CD4-positive, alpha-beta T cell treated with Interleukin-15 for 4 hours (primary cell): ENCODE data around the gene SHLD1.

ENCODE experiments used
- DNase-seq: peaks from one replicate; pipeline ENCODE4 v3.0.0-alpha.2; 2020; ENCODE audit warnings: low spot score

Gene SHLD1

DNA sequence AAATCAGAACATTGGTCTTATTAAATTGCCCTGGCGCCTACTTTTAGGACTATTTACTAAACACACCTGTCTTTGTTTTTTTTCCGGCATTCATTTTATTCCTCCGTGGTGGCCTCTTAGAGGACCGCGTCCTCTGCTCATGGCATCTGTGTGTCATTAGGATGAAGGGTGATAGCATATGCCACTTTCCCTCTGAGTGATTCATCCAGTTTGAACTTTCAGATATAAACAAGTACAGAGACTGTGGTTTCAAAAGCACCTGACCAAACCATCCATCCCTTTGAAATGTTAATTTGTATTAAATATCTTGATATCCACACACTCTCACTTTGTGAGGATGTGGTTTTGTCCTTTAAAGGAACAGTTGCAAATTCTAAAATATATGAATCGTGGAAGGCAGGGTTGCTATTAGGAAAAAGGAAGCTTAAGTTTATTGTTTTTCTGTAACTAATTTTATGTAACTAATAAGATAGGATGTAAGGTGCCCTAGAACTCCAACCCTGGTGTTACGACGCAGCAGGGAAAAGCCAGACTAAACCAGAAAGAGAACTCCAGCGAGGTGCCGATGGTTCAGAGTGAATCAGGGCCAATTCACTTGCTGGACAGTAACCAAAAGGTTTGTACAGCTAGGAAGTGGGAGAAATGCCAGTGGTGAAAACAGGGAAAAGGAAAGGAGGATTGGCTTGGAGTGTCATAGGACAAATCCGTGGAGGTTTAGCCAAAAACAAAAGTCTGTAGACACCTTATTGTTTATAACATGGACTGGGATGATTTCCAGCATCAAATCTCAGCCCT is 98.7 kb downstream of the SHLD1 start:
- DNase-seq, result peak; percentile 61

GRCh38 chr20:5855939-5856338 is 105.7 kb downstream of the SHLD1 start:
- no peak for DNase-seq

DNA sequence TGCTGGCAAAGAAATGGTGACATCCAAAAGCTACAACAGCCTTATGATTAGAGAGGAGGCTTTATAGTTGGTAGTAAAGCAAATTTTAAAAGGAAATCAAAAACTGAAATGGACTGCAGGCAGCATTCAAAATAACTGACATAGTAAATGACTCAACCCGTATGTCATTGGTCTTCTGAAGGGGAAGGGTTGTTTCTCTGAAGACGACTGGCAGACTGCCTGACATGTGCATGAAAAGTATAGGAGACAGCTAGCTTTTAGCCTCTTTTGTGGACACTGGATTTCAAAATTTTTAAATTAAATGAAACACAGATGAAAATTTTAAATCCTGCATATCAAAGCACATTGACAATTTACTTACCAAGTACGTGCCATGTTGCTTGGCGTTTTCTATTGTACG is 109.4 kb downstream of the SHLD1 start:
- no peak for DNase-seq

DNA sequence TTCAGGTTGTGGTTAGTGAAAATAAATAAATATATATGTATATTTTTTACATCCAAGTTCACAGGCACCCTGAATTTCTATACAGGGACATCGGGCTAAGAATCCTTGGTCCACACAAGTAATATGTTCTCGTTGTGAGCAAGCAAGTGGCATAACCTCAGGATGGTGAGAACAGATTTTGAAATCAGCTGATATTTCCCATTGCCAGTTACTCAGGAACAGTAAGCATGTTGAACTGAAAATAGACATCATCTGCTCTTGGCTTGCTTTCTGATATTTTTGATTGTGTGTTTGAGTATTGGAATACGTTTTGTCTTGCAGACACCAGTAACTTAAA is 112.5 kb downstream of the SHLD1 start:
- no peak for DNase-seq

DNA sequence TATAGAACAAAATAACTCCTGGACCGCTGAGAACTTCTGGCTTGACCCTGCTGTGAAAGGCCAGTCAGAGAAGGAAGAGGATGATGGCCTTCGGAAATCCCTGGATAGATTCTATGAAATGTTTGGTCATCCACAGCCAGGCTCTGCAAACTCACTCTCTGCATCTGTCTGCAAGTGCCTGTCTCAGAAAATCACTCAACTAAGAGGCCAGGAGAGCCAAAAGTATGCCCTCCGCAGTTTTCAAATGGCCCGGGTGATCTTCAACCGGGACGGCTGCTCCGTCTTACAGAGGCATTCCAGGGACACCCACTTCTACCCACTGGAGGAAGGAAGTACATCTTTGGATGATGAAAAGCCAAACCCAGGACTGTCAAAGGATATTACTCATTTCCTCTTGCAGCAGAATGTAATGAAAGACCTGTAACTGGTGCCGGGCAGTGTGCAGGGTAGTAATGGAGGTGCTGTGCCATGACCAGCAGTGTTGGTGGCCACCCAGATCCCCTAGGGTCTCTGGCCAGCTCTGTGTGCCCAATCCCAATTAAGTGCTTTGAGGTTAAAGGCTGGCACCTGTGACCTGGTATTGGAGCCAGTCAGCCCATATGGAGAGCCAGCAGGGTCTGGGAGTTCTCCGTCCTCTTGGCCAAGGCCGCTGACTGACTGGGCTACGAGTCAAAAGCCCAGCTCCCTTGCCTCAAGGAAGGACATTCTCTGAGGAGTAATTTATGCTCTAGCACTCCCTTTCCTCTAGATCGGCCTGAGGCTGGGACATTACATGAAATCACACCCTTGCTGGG is 113.0 kb downstream of the SHLD1 start:
- no peak for DNase-seq

GRCh38 chr20:5864428-5864827 is 114.2 kb downstream of the SHLD1 start:
- DNase-seq, result no peak

- peak; percentile 55 for DNase-seq
Measured at GRCh38 chr20:5864873-5865587, 114.8 kb downstream of the SHLD1 start.

DNA sequence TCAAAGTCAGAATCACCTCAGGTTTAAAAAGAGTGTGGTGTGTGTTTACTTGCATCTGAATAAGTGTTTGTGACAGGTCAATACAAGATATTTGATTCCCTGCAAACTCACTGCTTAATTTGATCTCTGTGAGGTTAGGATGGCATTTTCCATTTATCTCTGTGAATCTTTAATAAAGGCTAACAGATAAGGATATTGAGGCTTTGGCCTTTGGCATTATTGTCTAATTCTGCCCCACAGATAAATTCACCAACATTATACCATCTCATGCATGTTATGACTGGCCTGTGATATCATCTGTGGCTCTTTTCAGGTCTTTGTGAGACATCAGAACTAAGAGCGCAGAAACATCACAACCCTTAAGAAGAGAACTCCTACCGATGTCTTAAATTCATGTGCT is 115.4 kb downstream of the SHLD1 start:
- no peak for DNase-seq

DNA sequence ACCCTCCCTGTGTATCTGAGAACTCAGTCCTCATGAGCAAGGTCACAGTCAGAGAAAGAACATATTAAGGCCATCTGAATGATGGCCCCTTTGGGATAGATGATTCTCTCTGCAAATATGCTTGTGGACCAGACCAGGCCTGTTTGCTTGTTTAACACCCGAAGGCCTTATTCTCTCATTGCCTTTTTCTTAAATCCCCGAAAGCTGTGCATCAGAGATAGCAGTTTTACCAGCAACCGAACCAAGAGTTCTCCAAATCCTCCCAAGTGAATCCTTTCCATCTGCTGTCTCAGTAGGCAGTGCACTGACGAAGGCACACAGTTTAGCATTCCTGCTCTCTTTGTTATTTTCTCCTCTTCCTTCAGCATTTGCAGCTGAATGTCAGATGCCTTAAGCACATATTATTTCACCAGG is 120.4 kb downstream of the SHLD1 start:
- no peak for DNase-seq

GRCh38 chr20:5871459-5872410 is 121.5 kb downstream of the SHLD1 start:
- DNase-seq, result no peak

- DNase-seq, result no peak
Measured at GRCh38 chr20:5877128-5877527, 126.9 kb downstream of the SHLD1 start.

- no peak for DNase-seq
Measured at GRCh38 chr20:5880326-5880725, 130.1 kb downstream of the SHLD1 start.

- DNase-seq, result no peak
Measured at GRCh38 chr20:5881703-5882102, 131.5 kb downstream of the SHLD1 start.

DNA sequence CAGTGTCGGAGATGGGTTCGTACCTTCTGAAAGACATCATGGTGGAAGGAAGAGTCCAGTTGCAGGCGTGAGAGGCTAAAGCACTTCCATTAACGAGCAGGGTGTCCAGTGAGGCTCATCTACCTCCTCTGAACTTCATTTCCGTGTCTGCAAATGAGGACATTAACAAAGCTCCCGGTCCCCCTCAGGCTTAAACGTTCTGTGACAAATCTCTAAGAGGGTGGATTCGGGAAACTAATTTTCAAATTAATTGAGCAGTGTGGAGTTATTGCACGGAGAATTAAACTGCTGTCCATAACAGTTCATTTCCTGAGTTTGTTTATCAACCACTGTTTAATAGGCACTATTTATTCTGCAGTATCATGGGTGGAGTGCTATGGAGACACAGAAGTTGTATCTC is 132.0 kb downstream of the SHLD1 start:
- no peak for DNase-seq

GRCh38 chr20:5884465-5885335 is 134.5 kb downstream of the SHLD1 start:
- no peak for DNase-seq

DNA sequence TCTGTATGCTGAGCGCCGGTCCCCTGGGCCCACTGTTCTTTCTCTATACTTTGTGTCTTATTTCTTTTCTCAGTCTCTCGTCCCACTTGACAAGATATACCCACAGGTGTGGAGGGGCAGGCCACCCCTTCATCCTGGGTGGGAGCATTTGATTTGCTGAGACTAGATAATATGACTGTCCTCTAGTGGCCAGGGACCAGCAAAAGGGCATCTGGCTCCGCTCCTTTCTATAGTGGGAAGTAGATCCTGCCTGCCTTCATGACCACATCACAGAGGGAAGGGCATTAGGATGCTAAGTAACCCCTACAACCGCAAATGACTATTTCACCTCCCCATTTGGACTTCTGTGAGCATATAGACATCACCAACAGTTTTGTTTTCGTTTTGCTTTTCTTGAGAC is 135.7 kb downstream of the SHLD1 start:
- no peak for DNase-seq

DNA sequence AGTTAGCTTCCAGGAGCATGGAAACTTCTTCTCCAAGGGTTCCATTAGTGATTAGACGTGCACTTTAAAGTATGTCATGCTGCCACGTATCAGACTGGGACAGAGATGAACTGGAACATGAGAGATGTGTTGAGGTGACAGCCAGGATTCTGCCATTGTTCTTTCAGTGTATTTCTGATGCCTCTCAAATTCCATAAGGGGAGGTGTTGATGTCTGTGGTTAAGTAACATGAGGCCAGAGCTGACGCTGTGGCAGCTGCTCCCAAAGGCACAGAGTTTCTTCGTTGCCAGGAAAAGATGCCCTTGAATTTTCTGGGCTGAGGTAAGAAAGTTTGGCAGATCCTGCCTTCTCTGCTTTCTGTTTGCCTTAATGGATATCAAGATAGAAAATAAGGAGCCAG is 136.6 kb downstream of the SHLD1 start:
- no peak for DNase-seq

DNA sequence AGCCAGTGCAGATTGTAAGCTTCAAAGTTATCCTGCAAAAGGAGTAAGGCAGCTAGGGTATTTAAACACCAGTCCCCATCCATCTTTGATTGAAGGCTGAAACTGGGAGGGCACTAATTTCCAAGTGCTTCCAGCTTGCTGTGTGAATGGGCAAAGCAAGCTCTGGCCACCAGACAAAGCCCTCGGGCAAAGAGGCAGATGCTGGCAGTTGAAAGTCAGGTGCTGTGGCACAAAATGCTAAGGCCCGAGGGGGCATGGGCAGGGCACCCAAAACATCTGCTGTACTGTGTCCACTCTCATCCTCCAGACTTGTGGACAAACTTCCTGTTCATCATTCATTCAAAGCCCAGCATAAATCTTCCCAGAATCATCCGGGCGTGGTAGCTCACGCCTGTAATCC is 137.2 kb downstream of the SHLD1 start:
- DNase-seq, result no peak

GRCh38 chr20:5888041-5888440 is 137.8 kb downstream of the SHLD1 start:
- DNase-seq, result no peak

DNA sequence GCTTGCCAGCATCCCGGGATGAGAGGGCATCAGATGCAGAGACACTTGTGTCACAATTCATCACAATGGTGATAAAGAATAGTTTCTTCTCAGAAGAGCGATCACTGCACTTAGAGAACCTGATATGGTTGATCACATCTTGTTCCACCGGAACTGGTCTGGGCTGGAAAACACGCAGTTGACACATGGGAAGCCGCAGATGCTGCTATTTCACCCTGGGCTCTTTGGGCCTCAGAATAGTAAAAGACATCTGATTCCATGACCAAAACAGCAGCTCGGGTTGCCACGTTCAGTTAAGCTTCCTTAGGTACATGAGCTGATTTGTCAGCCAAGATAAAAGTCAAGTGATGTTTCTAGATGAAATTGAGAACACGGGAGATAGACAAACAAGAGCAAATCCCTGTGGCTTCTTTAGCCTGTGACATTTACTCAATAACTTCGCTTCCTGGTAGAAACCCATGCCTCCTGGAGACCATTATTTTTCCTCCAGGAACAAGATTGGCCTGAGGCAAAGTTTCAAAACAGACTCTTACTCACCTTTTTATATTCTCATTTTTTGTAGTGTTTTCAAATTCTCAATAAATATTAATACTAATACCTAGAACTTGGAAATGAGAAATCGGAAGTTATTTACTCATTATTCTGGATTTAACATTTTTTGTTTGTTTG is 140.7 kb downstream of the SHLD1 start:
- DNase-seq, result no peak
